Measurements from ENCODE around the gene ADAP1.

ADAP1 gene

DNA sequence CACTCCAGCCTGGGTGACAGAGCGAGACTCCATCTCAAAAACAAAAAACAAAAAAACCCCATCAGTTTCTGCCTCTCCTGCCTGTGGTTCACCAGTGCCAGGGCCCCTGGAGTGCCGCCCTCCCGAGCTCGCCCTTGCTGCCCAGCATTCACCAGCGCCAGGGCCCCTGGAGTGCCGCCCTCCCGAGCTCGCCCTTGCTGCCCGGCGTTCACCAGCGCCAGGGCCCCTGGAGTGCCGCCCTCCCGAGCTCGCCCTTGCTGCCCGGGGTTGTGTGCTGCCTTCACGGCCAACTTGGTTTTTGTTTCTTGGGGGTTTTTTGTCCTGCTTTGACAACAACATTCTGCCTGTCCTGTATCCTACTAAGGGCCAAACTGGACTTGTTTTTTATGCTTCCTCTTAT, 91.4 kb downstream of the ADAP1 start:
- Mint-ChIP-seq H3K36me3 (peaks cover 59% of the 10 kb centered on the region), H3K4me3 (no peak overlapping the region)
- CTCF ChIA-PET = interaction anchor here (1.0 to 2.0 kb wide), 2 partner anchors 10 to 75 kb away, joined by 3 to 10 read pairs; no protein-coding TSS in a partner anchor

DNA sequence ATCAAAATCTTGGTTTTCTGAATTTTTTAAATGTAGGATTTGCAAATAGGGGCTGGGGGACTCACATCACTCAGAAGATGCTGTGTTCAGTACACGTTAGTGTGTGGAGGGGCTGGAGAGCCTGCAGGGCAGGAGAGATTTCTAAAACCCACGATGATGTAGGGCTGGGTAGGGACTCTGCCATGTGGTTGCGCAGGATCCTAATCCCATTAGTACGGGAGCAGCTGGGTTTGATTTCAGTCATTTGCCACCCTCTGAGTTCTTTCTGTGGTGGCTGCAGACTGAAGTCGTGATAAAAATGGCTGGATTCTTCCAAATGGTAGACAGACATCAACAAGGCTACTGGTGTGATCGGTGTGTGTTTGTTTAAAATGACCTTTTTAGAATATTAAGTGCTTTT, 92.3 kb downstream of the ADAP1 start:
- no peaks in the 10 kb centered on the region for H3K9me3 Mint-ChIP-seq
- no peak for DNase-seq
- H3K4me1 Mint-ChIP-seq = no peaks in the 10 kb centered on the region
- no peaks in the 10 kb centered on the region for H3K27me3 Mint-ChIP-seq
- H3K4me3 Mint-ChIP-seq = no peak overlapping the region
- H3K27ac Mint-ChIP-seq = no peak overlapping the region
- CTCF ChIA-PET = interaction anchor here (1.0 kb wide), 1 partner anchor 9 kb away, joined by 3 read pairs; no protein-coding TSS in a partner anchor
- peaks cover 55% of the 10 kb centered on the region for H3K36me3 Mint-ChIP-seq

More for the DNA sequence above, 91.4 kb downstream of the ADAP1 start:
- Mint-ChIP-seq H3K27ac (no peak overlapping the region), H3K4me1 (no peaks in the 10 kb centered on the region), H3K27me3 (no peaks in the 10 kb centered on the region), H3K9me3 (no peaks in the 10 kb centered on the region)
- no peak for DNase-seq

DNA sequence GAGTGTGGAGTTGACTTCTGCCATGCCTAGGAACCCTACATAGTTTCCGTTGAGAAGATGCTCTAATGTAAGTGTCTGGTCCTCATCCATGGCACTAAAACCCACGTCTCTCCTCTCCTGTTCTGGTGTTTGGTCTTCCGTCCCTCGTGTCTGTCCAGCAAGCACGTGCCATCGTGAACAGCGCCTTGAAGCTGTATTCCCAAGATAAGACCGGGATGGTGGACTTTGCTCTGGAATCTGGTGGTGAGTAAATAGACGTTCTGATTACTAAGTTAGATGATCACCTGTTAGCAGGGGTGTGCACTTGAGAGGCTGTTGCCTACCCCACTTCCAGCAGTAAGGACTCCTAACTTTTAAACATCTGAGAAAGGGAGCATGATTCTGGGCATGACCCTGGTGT, 93.3 kb downstream of the ADAP1 start:
- Mint-ChIP-seq H3K4me3 (no peak overlapping the region), H3K9me3 (no peaks in the 10 kb centered on the region), H3K27me3 (no peaks in the 10 kb centered on the region), H3K27ac (no peak overlapping the region), H3K4me1 (no peaks in the 10 kb centered on the region), H3K36me3 (peaks cover 50% of the 10 kb centered on the region)
- no peak for DNase-seq
- CTCF ChIA-PET = no interaction called here

DNA sequence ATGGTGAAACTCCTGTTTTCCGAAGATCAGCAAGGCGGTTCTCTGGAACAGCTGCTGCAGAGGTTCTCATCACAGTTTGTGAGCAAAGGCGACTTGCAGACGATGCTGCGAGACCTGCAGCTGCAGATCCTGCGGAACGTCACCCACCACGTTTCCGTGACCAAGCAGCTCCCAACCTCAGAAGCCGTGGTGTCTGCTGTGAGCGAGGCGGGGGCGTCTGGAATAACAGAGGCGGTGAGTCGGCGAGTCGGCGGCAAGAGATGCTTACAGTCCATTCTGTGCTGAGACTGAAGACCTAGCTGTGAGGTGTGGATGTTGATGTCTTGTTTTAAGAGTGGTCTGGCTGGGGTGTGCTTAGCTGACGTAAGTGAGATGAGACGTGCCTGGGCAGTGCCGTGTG, 94.3 kb downstream of the ADAP1 start:
- H3K4me1 Mint-ChIP-seq = no peaks in the 10 kb centered on the region
- DNase-seq = no peak
- H3K4me3 Mint-ChIP-seq = no peak overlapping the region
- peaks cover 43% of the 10 kb centered on the region for H3K36me3 Mint-ChIP-seq
- H3K27ac Mint-ChIP-seq = no peak overlapping the region
- no peaks in the 10 kb centered on the region for H3K9me3 Mint-ChIP-seq
- CTCF ChIA-PET = interaction anchor here (1.1 kb wide), 1 partner anchor 13 kb away, joined by 4 read pairs; no protein-coding TSS in a partner anchor
- H3K27me3 Mint-ChIP-seq = no peaks in the 10 kb centered on the region

DNA sequence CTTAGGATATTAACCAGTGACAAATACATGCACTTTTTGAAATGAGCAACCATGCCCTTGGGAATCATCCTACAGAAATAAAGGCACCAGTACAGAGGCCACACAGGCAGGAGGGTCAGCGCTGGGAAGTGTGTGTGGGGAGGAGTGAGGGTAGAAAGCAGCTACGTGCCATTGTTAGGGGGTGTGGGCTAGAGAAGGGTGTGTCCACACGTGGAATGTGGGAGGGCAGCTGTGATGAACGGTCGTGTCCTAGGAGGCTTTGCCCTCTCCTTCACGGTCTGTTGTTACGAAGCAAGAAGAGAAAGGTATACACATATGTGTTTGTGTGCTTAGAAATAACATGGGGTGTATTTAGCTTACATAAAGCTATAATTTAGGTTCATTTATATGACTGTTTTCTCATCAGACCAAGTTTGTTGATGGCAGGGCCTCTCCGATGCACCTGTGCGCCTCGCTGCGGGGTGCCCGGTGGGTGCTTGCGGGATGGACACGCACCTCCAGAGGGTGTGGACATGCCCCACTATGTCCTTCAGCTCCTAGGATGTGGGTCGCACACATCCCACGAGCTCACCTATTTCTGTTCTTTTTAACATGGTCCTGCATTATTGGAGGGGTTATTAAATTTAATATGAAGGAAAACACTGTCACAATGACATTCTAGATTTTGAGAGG, 95.0 kb downstream of the ADAP1 start:
- Mint-ChIP-seq H3K9me3 (no peaks in the 10 kb centered on the region), H3K27ac (no peak overlapping the region), H3K4me1 (no peaks in the 10 kb centered on the region), H3K36me3 (peaks cover 44% of the 10 kb centered on the region), H3K27me3 (no peaks in the 10 kb centered on the region), H3K4me3 (no peak overlapping the region)
- CTCF ChIA-PET = interaction anchor here (1.1 kb wide), 1 partner anchor 14 kb away, joined by 4 read pairs; no protein-coding TSS in a partner anchor
- no peak for DNase-seq

DNA sequence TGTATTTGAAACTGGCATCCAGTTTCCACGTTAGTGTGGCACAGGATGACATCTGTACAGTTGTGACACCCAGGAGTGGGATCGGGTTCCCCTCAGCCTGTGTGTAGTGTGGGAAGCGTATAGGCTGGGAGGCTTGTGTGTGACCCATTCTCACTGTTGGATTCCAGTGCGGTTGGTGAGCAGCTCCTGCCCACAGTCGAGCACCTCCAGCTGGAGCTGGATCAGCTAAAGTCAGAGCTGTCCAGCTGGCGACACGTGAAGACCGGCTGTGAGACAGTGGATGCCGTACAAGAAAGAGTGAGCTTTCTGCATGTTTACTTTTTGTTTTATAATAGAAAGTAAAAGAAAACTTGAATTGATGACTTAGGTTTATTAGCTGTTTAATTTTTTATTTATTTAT, 96.8 kb downstream of the ADAP1 start:
- CTCF ChIA-PET = interaction anchor here (0.9 to 2.0 kb wide), 2 partner anchors 15 to 92 kb away, joined by 3 to 6 read pairs; no protein-coding TSS in a partner anchor
- H3K36me3 Mint-ChIP-seq = peaks cover 49% of the 10 kb centered on the region
- H3K4me1 Mint-ChIP-seq = no peaks in the 10 kb centered on the region

DNA sequence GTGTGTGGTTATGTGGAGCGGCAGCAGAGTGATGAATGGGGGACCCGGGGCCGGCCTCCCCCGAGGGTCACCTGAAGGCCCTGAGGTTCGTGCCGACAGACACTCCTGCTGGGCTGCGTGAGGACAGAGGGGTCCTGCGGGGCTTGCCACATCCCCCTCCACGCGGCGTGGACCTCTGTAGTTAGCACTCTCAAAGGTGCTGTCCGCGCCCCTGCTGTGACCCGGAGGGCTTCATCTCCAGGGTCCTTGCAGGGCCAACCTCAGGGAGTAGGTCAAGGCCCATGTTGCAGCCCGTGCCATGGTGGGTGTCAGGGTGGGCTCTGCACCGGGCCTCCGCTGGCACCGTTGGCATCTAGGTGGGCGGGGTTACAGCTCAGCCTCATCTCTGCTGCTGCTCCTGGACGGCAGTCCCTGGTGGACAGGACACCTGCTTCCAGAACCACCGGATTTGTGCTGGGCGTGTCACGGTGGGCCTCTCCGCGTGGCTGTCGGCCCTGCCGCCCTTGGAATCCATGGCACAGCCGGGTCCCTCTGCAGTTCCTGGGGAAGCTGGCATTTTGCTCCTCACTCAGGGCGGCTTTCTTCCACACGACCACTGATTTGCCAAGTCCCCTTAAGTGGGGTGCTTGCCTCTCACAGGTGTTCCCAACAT, 97.9 kb downstream of the ADAP1 start:
- Mint-ChIP-seq H3K4me1 (no peaks in the 10 kb centered on the region), H3K36me3 (peaks cover 39% of the 10 kb centered on the region), H3K4me3 (no peak overlapping the region), H3K9me3 (no peaks in the 10 kb centered on the region), H3K27me3 (no peaks in the 10 kb centered on the region), H3K27ac (no peak overlapping the region)
- no peak for DNase-seq
- CTCF ChIA-PET = interaction anchor here (2.0 kb wide), 1 partner anchor 17 kb away, joined by 6 read pairs; no protein-coding TSS in a partner anchor

More for the DNA sequence above, 96.8 kb downstream of the ADAP1 start:
- Mint-ChIP-seq H3K27me3 (no peaks in the 10 kb centered on the region), H3K27ac (no peak overlapping the region), H3K9me3 (no peaks in the 10 kb centered on the region), H3K4me3 (no peak overlapping the region)
- no peak for DNase-seq

DNA sequence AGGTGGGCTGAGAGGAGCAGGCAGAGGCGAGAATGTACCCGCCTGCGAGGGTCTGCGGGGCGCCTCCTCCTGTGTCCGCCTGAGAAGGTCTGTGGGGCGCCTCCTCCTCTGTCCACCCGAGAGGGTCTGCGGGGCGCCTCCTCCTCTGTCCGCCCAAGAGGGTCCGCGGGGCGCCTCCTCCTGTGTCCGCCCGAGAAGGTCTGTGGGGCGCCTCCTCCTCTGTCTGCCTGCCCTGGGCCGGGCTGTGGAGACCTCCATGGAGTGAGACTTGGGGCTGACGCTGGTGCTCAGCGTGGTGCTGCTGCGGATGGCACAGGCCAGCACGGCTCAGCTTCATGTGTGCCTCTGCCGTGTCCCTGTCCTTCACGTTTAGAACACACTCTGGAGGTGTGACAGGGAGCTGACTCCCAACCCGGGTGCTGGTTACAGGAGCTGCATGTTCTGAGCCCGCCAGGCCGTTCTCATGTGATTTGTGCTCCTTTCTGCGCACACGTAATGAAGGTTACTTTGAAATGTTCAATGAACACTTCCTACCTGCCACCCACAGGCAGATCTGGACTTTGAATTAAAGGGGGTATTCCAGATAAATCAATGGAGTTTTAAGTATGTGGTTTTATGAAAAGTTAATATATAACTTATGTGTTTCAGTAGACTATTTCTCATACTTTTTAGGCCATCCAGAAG, 98.7 kb downstream of the ADAP1 start:
- H3K4me1 Mint-ChIP-seq = no peaks in the 10 kb centered on the region
- no peaks in the 10 kb centered on the region for H3K27me3 Mint-ChIP-seq
- no peak for DNase-seq
- H3K9me3 Mint-ChIP-seq = no peaks in the 10 kb centered on the region
- CTCF ChIA-PET = no interaction called here
- H3K27ac Mint-ChIP-seq = no peak overlapping the region
- H3K4me3 Mint-ChIP-seq = no peak overlapping the region
- peaks cover 33% of the 10 kb centered on the region for H3K36me3 Mint-ChIP-seq

DNA sequence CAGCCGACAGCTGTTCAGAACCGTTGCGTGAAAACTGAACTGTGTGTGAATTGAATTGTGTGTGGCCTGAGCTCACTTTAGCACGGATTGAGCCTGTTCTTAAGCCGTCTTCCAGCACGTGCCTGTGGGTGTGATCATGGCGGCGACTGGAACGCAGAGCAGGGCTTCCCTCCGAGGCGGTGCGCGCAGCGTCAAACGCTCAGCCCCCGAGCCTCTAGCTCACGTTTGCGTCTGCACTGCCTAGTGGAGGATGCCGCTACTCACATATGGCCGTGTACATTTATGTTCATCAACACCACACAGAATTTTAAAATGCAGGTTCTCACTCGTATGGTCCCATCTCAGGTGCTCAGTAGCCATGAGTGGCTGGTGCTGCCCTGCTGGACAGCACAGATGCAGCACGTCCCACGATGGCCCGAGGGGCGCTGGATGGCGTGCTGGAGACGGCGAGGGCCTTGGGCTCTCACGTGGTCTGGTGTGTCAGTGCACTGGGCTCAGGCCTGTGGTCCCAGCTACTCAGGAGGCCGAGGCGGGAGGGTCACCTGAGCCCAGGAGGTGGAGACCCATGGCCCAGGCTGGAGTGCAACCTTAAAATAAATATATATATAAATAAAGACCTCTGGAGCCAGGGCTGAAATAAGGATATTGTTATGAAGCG, 100.2 kb downstream of the ADAP1 start:
- DNase-seq = no peak
- H3K36me3 Mint-ChIP-seq = peaks cover 32% of the 10 kb centered on the region
- H3K27me3 Mint-ChIP-seq = no peaks in the 10 kb centered on the region
- H3K27ac Mint-ChIP-seq = no peak overlapping the region
- no peaks in the 10 kb centered on the region for H3K9me3 Mint-ChIP-seq
- no peaks in the 10 kb centered on the region for H3K4me1 Mint-ChIP-seq
- CTCF ChIA-PET = interaction anchor here (0.9 kb wide), 1 partner anchor 13 kb away, joined by 5 read pairs; no protein-coding TSS in a partner anchor
- H3K4me3 Mint-ChIP-seq = no peak overlapping the region

DNA sequence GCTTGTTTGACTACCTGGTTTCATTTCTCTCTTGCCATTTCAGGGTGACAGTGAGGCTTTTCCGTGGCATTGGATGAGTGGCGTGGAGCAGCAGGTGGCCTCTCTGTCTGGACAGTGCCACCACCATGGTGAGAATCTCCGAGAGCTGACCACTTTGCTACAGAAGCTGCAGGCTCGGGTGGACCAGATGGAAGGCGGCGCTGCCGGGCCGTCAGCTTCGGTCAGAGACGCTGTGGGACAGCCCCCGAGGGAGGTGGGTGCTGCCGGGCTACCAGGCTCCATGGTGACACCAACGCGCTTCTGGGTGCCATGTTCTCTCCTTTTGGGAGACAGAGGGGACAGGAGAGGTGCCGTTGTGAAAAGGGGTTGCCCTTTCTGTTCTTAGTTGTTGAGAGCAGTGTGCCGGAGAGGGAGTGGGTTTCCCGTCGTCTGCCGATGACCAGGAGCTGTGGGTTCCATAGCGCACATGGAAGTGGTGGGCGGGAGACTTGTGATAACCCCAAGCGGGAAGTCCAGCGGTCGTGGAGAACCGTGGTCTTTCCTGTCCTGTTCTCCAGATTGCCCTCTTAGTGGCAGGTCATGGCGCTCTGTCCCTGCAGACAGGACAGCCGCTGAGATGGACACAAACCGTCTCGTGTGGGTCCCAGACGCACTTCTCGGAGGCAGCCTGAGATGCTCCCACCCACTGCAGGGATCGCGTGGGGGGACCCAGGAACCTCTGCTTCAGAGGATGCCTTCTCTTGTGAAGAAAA, 100.9 kb downstream of the ADAP1 start:
- no peak for DNase-seq
- H3K9me3 Mint-ChIP-seq = no peaks in the 10 kb centered on the region
- CTCF ChIA-PET = interaction anchor here (0.9 kb wide), 1 partner anchor 12 kb away, joined by 5 read pairs; no protein-coding TSS in a partner anchor
- H3K27me3 Mint-ChIP-seq = no peaks in the 10 kb centered on the region
- no peak overlapping the region for H3K27ac Mint-ChIP-seq
- H3K36me3 Mint-ChIP-seq = peaks cover 35% of the 10 kb centered on the region
- no peak overlapping the region for H3K4me3 Mint-ChIP-seq
- H3K4me1 Mint-ChIP-seq = no peaks in the 10 kb centered on the region

DNA sequence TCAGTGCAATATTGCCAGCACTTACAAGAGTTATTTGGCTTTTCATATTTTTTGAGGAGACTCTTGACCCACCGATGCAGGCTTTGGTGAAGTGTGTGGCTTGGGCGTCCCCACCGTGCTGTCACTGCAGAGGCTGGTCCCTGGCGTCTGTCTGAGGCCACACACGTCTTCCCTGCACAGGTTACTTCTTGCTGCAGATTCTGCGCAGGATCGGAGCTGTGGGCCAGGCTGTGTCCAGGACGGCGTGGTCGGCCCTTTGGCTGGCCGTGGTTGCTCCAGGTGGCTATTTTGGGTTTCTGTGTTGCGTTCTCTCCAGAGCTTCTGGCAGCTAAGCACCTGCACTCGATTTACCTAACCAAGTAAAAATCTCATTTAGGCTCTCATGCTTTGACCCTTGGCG, 103.3 kb downstream of the ADAP1 start:
- Mint-ChIP-seq H3K9me3 (peaks cover 3% of the 10 kb centered on the region), H3K4me3 (no peak overlapping the region), H3K27ac (no peak overlapping the region), H3K27me3 (no peaks in the 10 kb centered on the region), H3K4me1 (no peaks in the 10 kb centered on the region), H3K36me3 (peaks cover 38% of the 10 kb centered on the region)
- DNase-seq = no peak
- CTCF ChIA-PET = no interaction called here

DNA sequence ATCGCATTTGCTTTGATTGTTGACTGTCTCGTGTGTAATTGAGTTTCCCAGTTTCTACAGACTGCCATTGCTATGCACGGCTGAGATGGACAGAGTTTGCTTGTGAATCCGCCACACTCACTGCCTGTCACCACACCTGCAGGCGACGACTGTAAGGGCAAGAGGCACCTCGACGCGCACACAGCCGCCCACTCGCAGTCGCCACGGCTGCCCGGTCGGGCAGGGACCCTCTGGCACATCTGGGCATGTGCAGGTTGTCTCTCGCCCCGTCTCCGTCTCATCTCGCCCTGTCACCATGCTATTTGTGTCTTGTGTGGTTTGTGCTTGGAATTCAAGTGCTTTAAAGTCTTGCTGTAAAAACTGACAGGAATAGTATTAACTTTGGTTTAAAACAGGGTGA, 104.7 kb downstream of the ADAP1 start:
- no peak for DNase-seq
- H3K27me3 Mint-ChIP-seq = no peaks in the 10 kb centered on the region
- peaks cover 41% of the 10 kb centered on the region for H3K36me3 Mint-ChIP-seq
- H3K4me1 Mint-ChIP-seq = no peaks in the 10 kb centered on the region
- no peak overlapping the region for H3K4me3 Mint-ChIP-seq
- no peak overlapping the region for H3K27ac Mint-ChIP-seq
- H3K9me3 Mint-ChIP-seq = peaks cover 3% of the 10 kb centered on the region
- CTCF ChIA-PET = no interaction called here

DNA sequence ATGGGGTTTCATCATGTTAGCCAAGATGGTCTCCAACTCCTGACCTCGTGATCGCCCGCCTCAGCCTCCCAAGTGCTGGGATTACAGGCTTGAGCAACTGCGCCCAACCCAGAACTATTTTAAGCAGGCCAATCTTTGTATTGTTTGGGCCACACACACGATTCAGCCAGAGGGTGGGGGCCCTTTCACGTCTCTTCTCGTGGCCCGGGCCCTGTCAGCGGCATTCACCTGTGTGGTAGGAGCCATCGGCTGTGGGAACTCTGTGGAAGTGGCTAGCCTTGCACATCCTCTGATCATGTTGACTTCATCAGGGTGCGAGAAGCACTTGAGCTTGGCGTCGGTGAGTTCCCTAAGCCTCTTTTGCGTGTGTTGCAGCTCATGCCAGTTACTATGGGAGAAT, 105.3 kb downstream of the ADAP1 start:
- H3K4me1 Mint-ChIP-seq = no peaks in the 10 kb centered on the region
- CTCF ChIA-PET = no interaction called here
- H3K27ac Mint-ChIP-seq = no peak overlapping the region
- H3K9me3 Mint-ChIP-seq = peaks cover 3% of the 10 kb centered on the region
- no peak for DNase-seq
- H3K27me3 Mint-ChIP-seq = no peaks in the 10 kb centered on the region
- no peak overlapping the region for H3K4me3 Mint-ChIP-seq
- peaks cover 38% of the 10 kb centered on the region for H3K36me3 Mint-ChIP-seq

Measured in activated naive CD4-positive, alpha-beta T cell treated with anti-CD3 and anti-CD28 coated beads, Interleukin-2, amount 10 ng/mL, durations not matched to agents 7 days and 5 days (primary cell).